Aorta (tissue), 5 donors: Measurements from ENCODE around the gene RASA3. TPM values are rescaled to one million over a fixed set of nuclear protein-coding genes. Genes with fewer than 3 reads are reported as not detected.

ENCODE experiments used
- ATAC-seq: fragments of 200-7000 bp; cut with Tn5 transposase; one replicate; pipeline ENCODE4 v1.9.1; 2022; ENCODE audit warnings: moderate library complexity; ENCODE audit not compliant: low FRiP score
- DNase-seq, 2 donors: peaks; one replicate each; pipeline ENCODE4 v3.0.0-alpha.2; 2020
- H3K27ac ChIP-seq, 2 donors: one replicate each; pipeline ENCODE4 v1.5.1; 2013; ENCODE audit warnings: low read length in 2 of 2, mild to moderate bottlenecking in 2 of 2, moderate library complexity in 2 of 2, control low read depth in 1 of 2, inconsistent platforms in 1 of 2, low read depth in 1 of 2
- H3K27me3 ChIP-seq, 2 donors: one replicate each; pipeline ENCODE4 v1.6.1; 2013; ENCODE audit warnings: control low read depth in 1 of 2, low read length in 1 of 2, mild to moderate bottlenecking in 1 of 2, moderate library complexity in 1 of 2; ENCODE audit not compliant: insufficient read depth in 2 of 2, control insufficient read depth in 1 of 2
- H3K36me3 ChIP-seq, 2 donors: one replicate each; pipeline ENCODE4 v1.6.1; 2013; ENCODE audit warnings: control low read depth in 1 of 2, low read length in 1 of 2, mild to moderate bottlenecking in 1 of 2; ENCODE audit not compliant: insufficient read depth in 2 of 2, control insufficient read depth in 1 of 2
- H3K4me1 ChIP-seq, 2 donors: one replicate each; pipeline ENCODE4 v1.6.1; 2013; ENCODE audit warnings: low read length in 2 of 2, control low read depth in 1 of 2, mild to moderate bottlenecking in 1 of 2, moderate library complexity in 1 of 2; ENCODE audit not compliant: insufficient read depth in 2 of 2, control insufficient read depth in 1 of 2
- H3K4me3 ChIP-seq, 2 donors: one replicate each; pipeline ENCODE4 v1.5.1; 2013; ENCODE audit warnings: low read length in 2 of 2, control low read depth in 1 of 2, mild to moderate bottlenecking in 1 of 2
- H3K9me3 ChIP-seq: one replicate; pipeline ENCODE4 v1.6.1; 2013; ENCODE audit warnings: mild to moderate bottlenecking, low read length; ENCODE audit not compliant: control insufficient read depth
- WGBS, 2 donors: extraction: QIAGEN DNeasy Blood & Tissue Kit; methylation state at CpG; one replicate each; pipeline ENCODE4 v1.1.7; 2013; 5-methylcytosine and 5-hydroxymethylcytosine counted together
- intact Hi-C, 2 donors: fragments of 100-400 bp; cut with DNase I; formaldehyde crosslinking; loops; one replicate each; pipeline versions ENCODE4 v1.14.2 to v1.15.0; 2022
- polyA plus RNA-seq, 2 donors: library from polyadenylated mRNA; stranded (reverse); fragments of 200-250 nt; gene quantifications; one replicate each; pipeline ENCODE4 v1.2.3, GENCODE V29; 2013
- total RNA-seq, 2 donors: library from RNA; stranded (reverse); fragmentation: NEBNext Ultra II Directional; extraction: Animal tissue kit (Norgen Biotek cat#: 25700); gene quantifications; one replicate each; pipeline ENCODE4 v1.2.1, GENCODE V29; 2021
- donor health status: healthy with polysubstance abuse.
- donor health status: Bipolar disorder and iron deficiency.
- donor health status: DM: no; HTN: no; CAD: no.
- donor health status: DM: no; HTN: no; CAD: no.
- donor health status: DM: yes; HTN: yes; CAD: no.

RASA3 gene
- total and polyA plus RNA-seq, 4 donors, result 8.1 to 42.3 (median 28.9) TPM

GRCh38 chr13:113981611-113982295, 150.7 kb downstream of the RASA3 start:
- peak; percentile 30 to 69 for DNase-seq
- intact Hi-C loops, result no loop called here
- no peaks in the 10 kb centered on the region for H3K36me3 ChIP-seq

DNA sequence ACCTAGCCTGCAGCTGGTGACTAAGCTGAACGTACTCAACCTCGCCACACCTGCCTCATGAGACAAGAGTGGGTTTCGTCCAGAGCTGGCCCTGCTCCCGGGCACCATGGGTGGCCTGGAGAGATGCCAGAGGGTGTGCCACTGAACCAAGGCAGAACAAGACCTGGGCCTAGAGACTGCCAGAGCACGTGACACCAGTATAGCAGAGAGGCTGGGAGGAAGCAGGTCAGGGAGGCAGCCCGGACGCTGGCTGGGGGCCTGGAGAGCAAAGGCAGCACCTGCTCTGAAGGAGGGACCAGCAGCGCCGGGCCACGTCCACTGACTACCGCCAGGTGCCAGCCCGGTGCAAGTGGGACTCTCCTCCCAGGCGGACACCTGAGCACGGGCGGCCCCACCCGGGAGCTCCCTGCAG, 151.2 kb downstream of the RASA3 start:
- Histone ChIP-seq H3K27me3 (no peaks in the 10 kb centered on the region), H3K4me1 (no peaks in the 10 kb centered on the region), H3K27ac (no peak overlapping the region), H3K4me3 (no peak overlapping the region), H3K9me3 (no peaks in the 10 kb centered on the region), H3K36me3 (no peaks in the 10 kb centered on the region)
- DNase-seq (peak in 1 of 2 donors; percentile 42), ATAC-seq (peak; percentile 34)
- WGBS, 2 donors, result 83 to 85% methylated on average over 16 of the region's 16 CpGs
- intact Hi-C loops, result no loop called here

More at GRCh38 chr13:113981611-113982295, 150.7 kb downstream of the RASA3 start:
- Histone ChIP-seq H3K4me3 (no peak overlapping the region), H3K4me1 (no peaks in the 10 kb centered on the region), H3K27ac (no peak overlapping the region), H3K9me3 (no peaks in the 10 kb centered on the region), H3K27me3 (no peaks in the 10 kb centered on the region)
- 90 to 91% methylated on average over 28 of the region's 28 CpGs for WGBS, 2 donors
- ATAC-seq, result peak; percentile 48

- Histone ChIP-seq H3K27ac (no peak overlapping the region), H3K27me3 (no peaks in the 10 kb centered on the region), H3K9me3 (no peaks in the 10 kb centered on the region), H3K4me3 (no peak overlapping the region), H3K36me3 (no peaks in the 10 kb centered on the region), H3K4me1 (no peaks in the 10 kb centered on the region)
- ATAC-seq (no peak), DNase-seq (peak; percentile 29 to 34)
- intact Hi-C loops, result no loop called here
- WGBS, 2 donors, result 91 to 92% methylated on average over 12 of the region's 12 CpGs
Measured at GRCh38 chr13:113980489-113981064, 151.8 kb downstream of the RASA3 start.

DNA sequence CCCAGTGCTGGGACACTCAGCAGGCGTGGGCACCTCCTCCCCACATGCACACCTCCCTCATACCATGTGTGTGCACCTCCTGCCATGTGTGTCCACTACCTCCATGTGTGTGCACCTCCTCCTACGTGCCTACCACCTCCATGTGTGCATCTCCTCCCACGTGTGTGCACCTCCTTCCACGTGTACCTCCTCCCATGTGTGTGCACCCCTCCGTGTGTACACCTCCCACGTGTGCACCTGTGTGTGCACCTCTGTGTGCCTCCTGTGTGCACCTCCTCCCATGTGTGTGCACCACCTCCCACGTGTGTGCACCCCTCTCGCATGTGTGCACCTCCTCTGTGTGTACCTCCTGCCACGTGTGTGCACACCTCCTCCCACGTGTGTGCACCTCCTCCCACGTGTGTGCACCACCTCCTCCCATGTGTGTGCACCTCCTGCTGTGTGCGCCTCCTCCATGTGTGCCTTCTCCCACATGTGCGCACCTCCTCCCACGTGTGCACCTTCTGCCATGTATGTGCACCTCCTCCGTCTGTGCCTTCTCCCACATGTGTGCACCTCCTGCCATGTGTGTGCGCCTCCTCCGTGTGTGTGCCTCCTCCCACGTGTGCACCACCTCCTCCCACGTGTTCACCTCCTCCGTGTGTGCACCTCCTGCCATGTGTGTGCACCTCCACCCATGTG, 152.5 kb downstream of the RASA3 start:
- 93% methylated on average over 20 of the region's 20 CpGs for WGBS, 2 donors
- Histone ChIP-seq H3K36me3 (no peaks in the 10 kb centered on the region), H3K27me3 (no peaks in the 10 kb centered on the region), H3K9me3 (no peaks in the 10 kb centered on the region), H3K27ac (no peak overlapping the region), H3K4me1 (no peaks in the 10 kb centered on the region), H3K4me3 (no peak overlapping the region)
- intact Hi-C loops, result no loop called here
- ATAC-seq, result no peak
- DNase-seq, result peak; percentile 33 to 58

- 92% methylated on average over 41 of the region's 41 CpGs for WGBS, 2 donors
- intact Hi-C loops, result no loop called here
- ATAC-seq (no peak), DNase-seq (peak; percentile 29 to 71)
- Histone ChIP-seq H3K9me3 (no peaks in the 10 kb centered on the region), H3K36me3 (no peaks in the 10 kb centered on the region), H3K4me3 (no peak overlapping the region), H3K27me3 (no peaks in the 10 kb centered on the region), H3K4me1 (no peaks in the 10 kb centered on the region), H3K27ac (no peak overlapping the region)
Measured at GRCh38 chr13:113978741-113979481, 153.5 kb downstream of the RASA3 start.

- no peaks in the 10 kb centered on the region for H3K4me1 ChIP-seq
- intact Hi-C loops, result no loop called here
- H3K4me3 ChIP-seq, result no peak overlapping the region
- H3K9me3 ChIP-seq, result no peaks in the 10 kb centered on the region
- ATAC-seq (no peak), DNase-seq (peak; percentile 21 to 24)
- H3K27me3 ChIP-seq, result no peaks in the 10 kb centered on the region
- 51 to 55% methylated on average over 13 of the region's 13 CpGs for WGBS, 2 donors
- H3K27ac ChIP-seq, result no peak overlapping the region
- no peaks in the 10 kb centered on the region for H3K36me3 ChIP-seq
Measured at GRCh38 chr13:113977976-113978375, 154.4 kb downstream of the RASA3 start.

- Histone ChIP-seq H3K4me3 (no peak overlapping the region), H3K27me3 (no peaks in the 10 kb centered on the region), H3K9me3 (no peaks in the 10 kb centered on the region), H3K4me1 (no peaks in the 10 kb centered on the region), H3K36me3 (no peaks in the 10 kb centered on the region), H3K27ac (peak overlapping the region in 1 of 2 donors; percentile 9)
- DNase-seq (peak; percentile 58 to 70), ATAC-seq (peak; percentile 16)
- WGBS, 2 donors, result 68 to 72% methylated on average over 21 of the region's 21 CpGs
- intact Hi-C loops, result no loop called here
Measured at GRCh38 chr13:113976711-113977684, 155.4 kb downstream of the RASA3 start.

DNA sequence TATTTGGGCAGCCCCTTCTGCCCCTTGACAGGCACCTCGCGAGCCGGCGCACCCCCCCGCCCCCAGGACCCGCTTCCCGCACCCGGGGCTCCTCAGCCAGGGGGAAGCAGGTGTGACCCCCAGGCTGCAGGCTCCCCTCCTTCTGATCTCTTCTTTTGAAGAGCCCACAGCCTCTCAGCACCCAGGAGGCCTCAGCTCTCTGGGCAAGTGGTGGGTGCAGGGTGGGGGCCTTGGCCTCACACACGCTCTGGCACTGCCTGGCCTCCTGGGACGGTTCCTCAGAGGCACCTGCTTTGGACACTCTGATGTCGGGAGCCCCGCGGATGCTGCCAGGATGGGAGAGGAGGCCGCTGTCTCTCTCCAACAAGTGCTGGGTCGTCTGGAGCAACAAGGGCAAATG, 157.0 kb downstream of the RASA3 start:
- no peaks in the 10 kb centered on the region for H3K27me3 ChIP-seq
- H3K4me3 ChIP-seq, result no peak overlapping the region
- WGBS, 2 donors, result 91 to 94% methylated on average over 15 of the region's 15 CpGs
- intact Hi-C loops, result no loop called here
- peak; percentile 37 to 47 for DNase-seq
- H3K36me3 ChIP-seq, result no peaks in the 10 kb centered on the region
- no peaks in the 10 kb centered on the region for H3K9me3 ChIP-seq
- no peaks in the 10 kb centered on the region for H3K4me1 ChIP-seq
- no peak overlapping the region for H3K27ac ChIP-seq
- no peak for ATAC-seq
